ENCODE data around the gene STRN3. TPM values are rescaled to one million over a fixed set of nuclear protein-coding genes. Genes with fewer than 3 reads are reported as not detected.

Gene STRN3
- total and polyA plus RNA-seq, 2 of the 4 experiments (the other 2 are of a cell fraction): 10.8 to 78.7 TPM

DNA sequence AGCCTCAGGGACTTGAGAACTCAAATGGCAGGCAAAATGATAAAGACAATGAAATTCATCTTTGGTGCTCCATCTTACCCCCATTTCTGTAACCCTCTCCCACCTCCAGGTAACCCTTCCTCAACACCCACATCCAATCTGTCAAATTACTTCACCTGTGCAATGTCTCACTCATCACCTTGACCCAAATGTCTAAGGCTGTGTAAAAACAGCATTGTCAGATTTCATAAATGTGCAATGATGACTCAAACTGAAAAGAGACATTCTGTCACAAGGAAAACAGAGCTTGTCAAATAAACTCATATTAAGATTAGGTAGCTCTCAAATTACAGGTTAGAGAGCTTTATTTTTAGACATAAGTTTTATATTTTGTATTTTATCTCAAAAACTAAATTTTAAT lies 171.7 kb downstream of the STRN3 start:
- ATAC-seq (ENCODE audit: low read depth) (no peak), DNase-seq (no peak)
- no peak overlapping the region for H3K56ac ChIP-seq (ENCODE audit: extremely low read depth, insufficient read depth, low read length)
- no peak overlapping the region for H4K91ac ChIP-seq (ENCODE audit: insufficient read depth, low read depth, low read length)
- POLR2A ChIA-PET (ENCODE audit: unreplicated experiment): interaction anchor here (0.5 kb wide), 1 partner anchor 49 kb away, joined by 4 read pairs; no protein-coding TSS in a partner anchor
- no peak overlapping the region for H4K5ac ChIP-seq (ENCODE audit: low read depth, low read length)
- in situ Hi-C loops (cut with MboI; ENCODE audit: low sequenced_read_pairs): no loop called here
- no peak overlapping the region for H2AK5ac ChIP-seq (ENCODE audit: low read depth, low read length)
- H3K4me1 ChIP-seq (ENCODE audit: control insufficient read depth, insufficient read depth, low read length): no peaks in the 10 kb centered on the region
- no peak for TF ChIP-seq MAZ (IDR thresholded peaks at IDR 0.05; ENCODE audit: borderline replicate concordance, low read depth, low read length)
- no peak for TF ChIP-seq POLR2A (IDR thresholded peaks at IDR 0.05; ENCODE audit: low read depth, low read length)
- no peak for TF ChIP-seq CHD1 (IDR thresholded peaks at IDR 0.05; ENCODE audit: low read depth, low read length)
- no peak for TF ChIP-seq USF2 (IDR thresholded peaks at IDR 0.05; ENCODE audit: low read depth, low read length)
- TF ChIP-seq NFE2L2 (IDR thresholded peaks at IDR 0.05; ENCODE audit: low read depth, low read length): no peak
- no peak for TF ChIP-seq RAD21 (IDR thresholded peaks at IDR 0.05; ENCODE audit: low read length)
- TF ChIP-seq, protein P1, sequence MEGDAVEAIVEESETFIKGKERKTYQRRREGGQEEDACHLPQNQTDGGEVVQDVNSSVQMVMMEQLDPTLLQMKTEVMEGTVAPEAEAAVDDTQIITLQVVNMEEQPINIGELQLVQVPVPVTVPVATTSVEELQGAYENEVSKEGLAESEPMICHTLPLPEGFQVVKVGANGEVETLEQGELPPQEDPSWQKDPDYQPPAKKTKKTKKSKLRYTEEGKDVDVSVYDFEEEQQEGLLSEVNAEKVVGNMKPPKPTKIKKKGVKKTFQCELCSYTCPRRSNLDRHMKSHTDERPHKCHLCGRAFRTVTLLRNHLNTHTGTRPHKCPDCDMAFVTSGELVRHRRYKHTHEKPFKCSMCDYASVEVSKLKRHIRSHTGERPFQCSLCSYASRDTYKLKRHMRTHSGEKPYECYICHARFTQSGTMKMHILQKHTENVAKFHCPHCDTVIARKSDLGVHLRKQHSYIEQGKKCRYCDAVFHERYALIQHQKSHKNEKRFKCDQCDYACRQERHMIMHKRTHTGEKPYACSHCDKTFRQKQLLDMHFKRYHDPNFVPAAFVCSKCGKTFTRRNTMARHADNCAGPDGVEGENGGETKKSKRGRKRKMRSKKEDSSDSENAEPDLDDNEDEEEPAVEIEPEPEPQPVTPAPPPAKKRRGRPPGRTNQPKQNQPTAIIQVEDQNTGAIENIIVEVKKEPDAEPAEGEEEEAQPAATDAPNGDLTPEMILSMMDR (conservative IDR thresholded peaks at IDR 0.05; ENCODE audit: low read depth, low read length): no peak
- TF ChIP-seq RFX5 (IDR thresholded peaks at IDR 0.05; ENCODE audit: low read depth, low read length): no peak
- no peak for TF ChIP-seq RCOR1 (IDR thresholded peaks at IDR 0.05; ENCODE audit: insufficient replicate concordance, low read length)
- no peak for TF ChIP-seq FOS (IDR thresholded peaks at IDR 0.05; ENCODE audit: low read depth, low read length)
- TF ChIP-seq MXI1 (IDR thresholded peaks at IDR 0.05; ENCODE audit: borderline replicate concordance, low read depth, low read length): no peak
- no peak for TF ChIP-seq BHLHE40 (IDR thresholded peaks at IDR 0.05; ENCODE audit: low read depth, low read length)
- no peak for TF ChIP-seq MAFK (IDR thresholded peaks at IDR 0.05; ENCODE audit: low read depth, low read length)
- TF ChIP-seq CEBPB (IDR thresholded peaks at IDR 0.05; ENCODE audit: low read depth, low read length): no peak
- H2AFZ ChIP-seq (replicated peaks; ENCODE audit: low read length, poor library complexity): no peak overlapping the region
- BruUV-seq (replicated peaks): no TSS peak
- H4K8ac ChIP-seq (ENCODE audit: low read depth in 2 of 2, low read length in 2 of 2): no peak overlapping the region
- H2BK15ac ChIP-seq (ENCODE audit: low read depth, low read length): no peak overlapping the region
- no peak overlapping the region for H3K18ac ChIP-seq (ENCODE audit: low read depth, low read length)
- H2BK5ac ChIP-seq (ENCODE audit: low read depth, low read length, poor library complexity, severe bottlenecking): no peak overlapping the region
- no peak overlapping the region for H3K4me3 ChIP-seq (ENCODE audit: insufficient read depth, low read depth, low read length)
- H2AK9ac ChIP-seq (replicated peaks; ENCODE audit: low read depth, low read length, poor library complexity): no peak overlapping the region
- intact Hi-C loops (cut with micrococcal nuclease): no loop called here
- no peak overlapping the region for H3K4me2 ChIP-seq (ENCODE audit: low read depth, low read length)
- H3K9ac ChIP-seq (ENCODE audit: low read depth, low read length): no peak overlapping the region
- no peak overlapping the region for H3K27ac ChIP-seq (ENCODE audit: insufficient read depth, low read length)
- H3K4ac ChIP-seq (ENCODE audit: low read depth, low read length): no peak overlapping the region
- CTCF ChIA-PET: no interaction called here
- no peaks in the 10 kb centered on the region for H3K9me1 ChIP-seq (ENCODE audit: insufficient read depth, low read length)
- peaks cover 3% of the 10 kb centered on the region for H3K27me3 ChIP-seq (ENCODE audit: control insufficient read depth, insufficient read depth, low read length)
- H3K9me3 ChIP-seq (ENCODE audit: control insufficient read depth, insufficient read depth, low read length): no peaks in the 10 kb centered on the region
- H3K36me3 ChIP-seq (ENCODE audit: control insufficient read depth, insufficient read depth, low read length): no peaks in the 10 kb centered on the region
- H3K23ac ChIP-seq (ENCODE audit: low read depth, low read length): no peak overlapping the region
- no peaks in the 10 kb centered on the region for H3K79me1 ChIP-seq (ENCODE audit: low read depth in 1 of 2, low read length in 2 of 2)
- no peak overlapping the region for H2BK20ac ChIP-seq (ENCODE audit: low read depth, low read length)
- no peak overlapping the region for H3K14ac ChIP-seq (replicated peaks; ENCODE audit: low read depth, low read length)
- H4K20me1 ChIP-seq (ENCODE audit: insufficient read depth, low read length): no peaks in the 10 kb centered on the region
- dilution Hi-C loops (cut with HindIII; ENCODE audit: low sequenced_read_pairs, unreplicated experiment): no loop called here
- H2BK120ac ChIP-seq (ENCODE audit: low read depth, low read length): no peak overlapping the region

Data from IMR-90 (cell line).